ENCODE measurements around the gene RNF26.

RNF26 gene

GRCh38 chr11:119363081-119363850 is 28.9 kb downstream of the RNF26 start:
- ATAC-seq (ENCODE audit: low read depth) (no peak), DNase-seq (ENCODE audit: low spot score) (no peak)
- no peak for TF ChIP-seq CTCF (IDR thresholded peaks at IDR 0.05; ENCODE audit: poor library complexity, severe bottlenecking)
- Histone ChIP-seq H3K36me3 (ENCODE audit: low read depth) (0 out of 2 replicates have a peak, but pooled peaks cover 3% of the 10 kb centered on the region), H3K27me3 (ENCODE audit: insufficient read depth, poor library complexity, severe bottlenecking) (no peaks in the 10 kb centered on the region), H3K4me1 (ENCODE audit: insufficient read depth, poor library complexity, severe bottlenecking) (peaks cover 41% of the 10 kb centered on the region), H3K27ac (ENCODE audit: poor library complexity, severe bottlenecking) (no peak overlapping the region), H3K9me3 (ENCODE audit: severe bottlenecking) (no peaks in the 10 kb centered on the region), H3K4me3 (ENCODE audit: severe bottlenecking) (no peak overlapping the region)

GRCh38 chr11:119363851-119364590 is 29.7 kb downstream of the RNF26 start:
- ATAC-seq (ENCODE audit: low read depth) = no peak
- Histone ChIP-seq H3K36me3 (ENCODE audit: low read depth) (0 out of 2 replicates have a peak, but pooled peaks cover under 1% of the 10 kb centered on the region), H3K4me1 (ENCODE audit: insufficient read depth, poor library complexity, severe bottlenecking) (peaks cover 48% of the 10 kb centered on the region), H3K4me3 (ENCODE audit: severe bottlenecking) (peak overlapping the region; percentile 33), H3K27me3 (ENCODE audit: insufficient read depth, poor library complexity, severe bottlenecking) (no peaks in the 10 kb centered on the region), H3K27ac (ENCODE audit: poor library complexity, severe bottlenecking) (no peak overlapping the region), H3K9me3 (ENCODE audit: severe bottlenecking) (no peaks in the 10 kb centered on the region)
- DNase-seq (ENCODE audit: low spot score) = no peak
- no peak for TF ChIP-seq CTCF (IDR thresholded peaks at IDR 0.05; ENCODE audit: poor library complexity, severe bottlenecking)

- Histone ChIP-seq H3K4me3 (ENCODE audit: severe bottlenecking) (no peak overlapping the region), H3K9me3 (ENCODE audit: severe bottlenecking) (no peaks in the 10 kb centered on the region), H3K27ac (ENCODE audit: poor library complexity, severe bottlenecking) (no peak overlapping the region), H3K36me3 (ENCODE audit: low read depth) (no peaks in the 10 kb centered on the region), H3K4me1 (ENCODE audit: insufficient read depth, poor library complexity, severe bottlenecking) (peaks cover 46% of the 10 kb centered on the region), H3K27me3 (ENCODE audit: insufficient read depth, poor library complexity, severe bottlenecking) (no peaks in the 10 kb centered on the region)
- no peak for TF ChIP-seq CTCF (IDR thresholded peaks at IDR 0.05; ENCODE audit: poor library complexity, severe bottlenecking)
- ATAC-seq (ENCODE audit: low read depth) (no peak), DNase-seq (ENCODE audit: low spot score) (no peak)
Measured at GRCh38 chr11:119365071-119365591, 30.8 kb downstream of the RNF26 start.

- Histone ChIP-seq H3K27me3 (ENCODE audit: insufficient read depth, poor library complexity, severe bottlenecking) (no peaks in the 10 kb centered on the region), H3K9me3 (ENCODE audit: severe bottlenecking) (no peaks in the 10 kb centered on the region), H3K36me3 (ENCODE audit: low read depth) (no peaks in the 10 kb centered on the region), H3K4me1 (ENCODE audit: insufficient read depth, poor library complexity, severe bottlenecking) (peaks cover 32% of the 10 kb centered on the region), H3K4me3 (ENCODE audit: severe bottlenecking) (no peak overlapping the region), H3K27ac (ENCODE audit: poor library complexity, severe bottlenecking) (peak overlapping the region; percentile 45)
- no peak for DNase-seq (ENCODE audit: low spot score)
- TF ChIP-seq CTCF (IDR thresholded peaks at IDR 0.05; ENCODE audit: poor library complexity, severe bottlenecking) = no peak
- no peak for ATAC-seq (ENCODE audit: low read depth)
Measured at GRCh38 chr11:119366690-119367620, 32.6 kb downstream of the RNF26 start.
